Choroid plexus epithelial cell (primary cell): Measurements from ENCODE around the gene EHHADH.

Experiments used
- DNase-seq: peaks from one replicate; pipeline ENCODE4 v3.0.0-alpha.2; 2010; ENCODE audit warnings: low read depth
- H3K4me3 ChIP-seq: 2 replicates; pipeline ENCODE4 v1.5.1; 2011; ENCODE audit warnings: low read depth, mild to moderate bottlenecking, control low read depth, low read length, moderate library complexity
- TF ChIP-seq, protein P1 (sequence below): conservative IDR thresholded peaks from 2 replicates; pipeline ENCODE4 v1.5.1; 2011; ENCODE audit warnings: low read depth, mild to moderate bottlenecking, control low read depth, inconsistent platforms, low read length, moderate library complexity

Gene EHHADH

DNA sequence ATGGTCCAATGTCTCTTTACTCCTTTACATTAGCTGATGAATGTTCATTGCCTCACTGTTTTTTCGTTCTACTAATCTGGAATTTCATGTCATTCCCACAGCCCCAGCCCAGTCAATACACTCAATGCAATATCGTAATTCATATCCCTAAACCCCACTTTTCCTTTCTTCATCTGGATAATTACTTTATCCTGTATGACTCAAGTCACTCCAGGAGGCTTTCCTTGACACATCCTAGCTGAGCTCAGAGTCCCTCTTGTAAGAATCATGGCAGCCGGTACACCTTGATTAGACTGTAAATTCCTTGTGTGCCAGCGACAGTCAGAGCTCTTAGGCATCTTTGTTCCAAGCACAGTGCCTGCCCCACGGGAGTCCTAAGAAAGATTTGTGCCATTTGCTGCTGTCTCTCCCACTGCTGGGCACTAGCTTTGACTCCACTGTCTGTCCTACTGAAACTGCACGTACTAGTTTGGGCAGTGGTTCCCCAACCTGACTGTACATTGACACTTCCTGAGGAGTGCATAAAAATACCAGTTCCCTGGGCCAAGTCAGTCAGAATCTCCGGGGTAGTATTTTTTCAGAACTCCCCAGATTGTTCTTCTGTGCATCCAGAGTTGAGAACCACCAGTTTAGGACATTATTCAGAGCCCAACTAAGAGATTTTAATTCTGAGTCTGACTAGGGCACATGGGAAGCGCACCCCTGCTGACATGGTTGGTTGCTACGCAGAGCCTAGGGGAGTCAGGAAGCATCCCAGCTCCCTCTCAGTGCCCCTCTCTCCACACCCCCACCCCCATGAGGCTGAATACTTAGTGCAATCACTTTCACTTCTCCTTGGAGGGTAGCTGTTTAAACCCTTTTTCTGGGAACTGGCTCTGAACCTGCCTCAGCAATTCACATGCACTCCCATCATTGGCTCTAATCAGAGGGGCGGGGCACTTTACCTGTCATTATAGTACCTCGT, 81.5 kb downstream of the EHHADH start:
- DNase-seq: no peak
- TF ChIP-seq, protein P1, sequence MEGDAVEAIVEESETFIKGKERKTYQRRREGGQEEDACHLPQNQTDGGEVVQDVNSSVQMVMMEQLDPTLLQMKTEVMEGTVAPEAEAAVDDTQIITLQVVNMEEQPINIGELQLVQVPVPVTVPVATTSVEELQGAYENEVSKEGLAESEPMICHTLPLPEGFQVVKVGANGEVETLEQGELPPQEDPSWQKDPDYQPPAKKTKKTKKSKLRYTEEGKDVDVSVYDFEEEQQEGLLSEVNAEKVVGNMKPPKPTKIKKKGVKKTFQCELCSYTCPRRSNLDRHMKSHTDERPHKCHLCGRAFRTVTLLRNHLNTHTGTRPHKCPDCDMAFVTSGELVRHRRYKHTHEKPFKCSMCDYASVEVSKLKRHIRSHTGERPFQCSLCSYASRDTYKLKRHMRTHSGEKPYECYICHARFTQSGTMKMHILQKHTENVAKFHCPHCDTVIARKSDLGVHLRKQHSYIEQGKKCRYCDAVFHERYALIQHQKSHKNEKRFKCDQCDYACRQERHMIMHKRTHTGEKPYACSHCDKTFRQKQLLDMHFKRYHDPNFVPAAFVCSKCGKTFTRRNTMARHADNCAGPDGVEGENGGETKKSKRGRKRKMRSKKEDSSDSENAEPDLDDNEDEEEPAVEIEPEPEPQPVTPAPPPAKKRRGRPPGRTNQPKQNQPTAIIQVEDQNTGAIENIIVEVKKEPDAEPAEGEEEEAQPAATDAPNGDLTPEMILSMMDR: no peak
- no peak overlapping the region for H3K4me3 ChIP-seq

DNA sequence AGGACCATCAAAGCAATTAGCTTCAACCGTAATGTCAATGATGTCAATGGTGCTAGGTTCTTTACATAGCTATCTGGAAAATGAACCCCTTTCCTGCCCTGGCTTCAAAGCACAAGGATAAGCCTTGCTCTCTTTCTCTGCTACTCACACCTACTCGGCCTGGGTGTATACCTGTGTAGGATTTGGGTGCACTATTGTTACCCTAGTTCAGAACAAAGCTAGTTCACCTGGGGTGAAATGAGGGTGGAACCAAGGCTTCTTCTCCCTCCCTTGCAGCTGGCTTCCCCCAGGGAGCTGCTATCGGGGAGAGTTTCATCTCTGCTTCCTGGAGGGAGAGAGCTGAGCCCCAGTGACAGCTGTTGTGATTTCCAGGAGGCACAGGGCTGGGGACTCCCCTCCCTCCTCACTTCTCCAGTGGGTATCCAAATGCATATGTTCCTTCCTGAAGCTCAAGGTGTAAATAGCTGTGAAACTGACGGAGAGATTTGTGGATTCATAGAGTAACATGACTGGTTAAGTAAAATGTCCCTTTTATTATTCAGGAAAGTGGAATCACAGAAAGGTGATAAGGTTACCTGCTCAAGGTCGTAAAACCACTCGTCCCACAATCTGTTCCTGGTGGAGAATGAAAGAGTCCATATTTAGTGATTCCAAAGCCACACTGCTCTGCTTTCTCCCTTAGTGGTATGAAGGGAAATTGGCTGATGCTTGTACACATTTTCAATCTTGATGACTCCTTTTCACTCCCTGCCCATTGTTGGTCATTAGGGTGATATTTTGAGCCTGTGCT, 89.2 kb downstream of the EHHADH start:
- no peak for DNase-seq
- no peak overlapping the region for H3K4me3 ChIP-seq
- TF ChIP-seq, protein P1: no peak

DNA sequence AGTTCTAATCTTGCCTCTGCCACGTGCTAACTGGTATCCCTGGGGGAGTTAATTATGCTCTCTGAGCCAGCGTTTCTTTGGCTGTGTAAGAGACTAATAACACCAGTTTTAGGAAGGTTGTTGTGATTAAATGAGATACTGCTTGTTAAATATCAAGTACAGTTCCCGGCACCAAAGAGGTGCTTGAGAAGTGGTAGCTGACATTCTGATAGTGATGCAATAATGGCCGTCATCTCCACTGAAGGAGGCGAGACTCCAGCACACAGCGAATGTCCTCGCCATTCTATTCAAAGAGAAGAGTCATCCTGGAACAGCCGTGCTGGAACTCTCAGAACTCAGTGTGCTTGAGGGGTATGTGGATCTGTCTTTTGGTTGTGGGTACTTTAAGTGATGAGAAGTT, 91.2 kb downstream of the EHHADH start:
- TF ChIP-seq, protein P1: no peak
- no peak for DNase-seq
- no peak overlapping the region for H3K4me3 ChIP-seq

DNA sequence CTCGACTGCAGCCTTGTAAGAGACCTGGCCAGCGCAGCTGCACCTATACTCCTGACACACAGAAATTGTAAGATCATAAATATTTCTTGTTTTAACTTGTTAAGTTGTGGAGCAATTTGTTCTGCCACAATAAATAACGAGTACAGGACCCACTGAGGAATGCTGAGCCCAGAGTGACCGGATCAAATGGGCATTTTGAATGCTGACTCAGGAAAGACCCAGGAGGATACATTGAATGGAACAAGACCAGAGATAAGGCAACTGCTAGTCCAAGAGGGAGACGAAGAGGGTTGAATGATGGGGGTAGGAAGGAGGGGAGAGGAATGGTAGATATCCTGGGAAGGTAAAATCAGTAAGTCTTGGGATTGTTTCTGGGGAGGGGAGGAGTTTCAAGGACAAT, 92.1 kb downstream of the EHHADH start:
- no peak overlapping the region for H3K4me3 ChIP-seq
- TF ChIP-seq, protein P1: no peak
- no peak for DNase-seq

DNA sequence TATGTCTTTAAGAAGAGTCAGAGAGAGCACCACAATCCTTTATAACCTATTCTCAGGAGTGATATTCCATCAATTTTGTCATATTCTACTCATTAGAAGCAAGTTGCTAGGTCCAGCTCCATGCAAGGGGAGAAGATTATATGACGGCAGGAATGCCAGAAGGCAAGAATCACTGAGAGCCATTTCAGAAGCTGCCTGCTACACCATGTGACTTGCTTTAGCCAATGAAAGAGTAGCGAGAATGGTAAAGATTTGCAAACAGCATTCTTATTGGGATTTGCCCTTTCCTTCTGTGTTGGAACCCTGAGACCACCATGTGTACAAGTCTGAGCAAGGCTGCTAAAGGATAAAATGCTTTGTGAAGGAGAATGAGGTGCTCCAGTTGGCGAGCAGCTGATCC, 96.5 kb downstream of the EHHADH start:
- DNase-seq: no peak
- TF ChIP-seq, protein P1: no peak
- H3K4me3 ChIP-seq: no peak overlapping the region

DNA sequence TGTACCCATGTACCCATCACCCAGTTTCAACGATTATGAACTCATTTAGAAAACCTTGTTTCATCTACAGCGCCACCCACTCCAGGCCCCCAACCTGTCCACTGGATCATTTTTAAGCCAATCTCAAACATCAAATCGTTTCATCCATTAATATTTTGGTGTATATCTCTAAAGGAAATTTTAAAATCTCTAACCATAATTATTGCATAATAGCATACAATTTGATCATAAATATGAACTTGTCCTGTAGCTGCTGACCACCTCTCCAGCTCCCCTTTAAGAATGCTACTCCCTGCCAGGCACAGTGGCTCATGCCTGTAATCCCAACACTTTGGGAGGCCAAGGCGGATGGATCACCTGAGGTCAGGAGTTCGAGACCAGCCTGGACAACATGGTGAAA, 98.2 kb downstream of the EHHADH start:
- TF ChIP-seq, protein P1: no peak
- H3K4me3 ChIP-seq: no peak overlapping the region
- DNase-seq: no peak
